Epithelial cell of esophagus (primary cell): ENCODE measurements around the gene LYPD6B.

Experiments
- DNase-seq: peaks from one replicate; pipeline ENCODE4 v3.0.0; 2010; ENCODE audit warnings: low read depth
- H3K4me3 ChIP-seq: 2 replicates; pipeline ENCODE4 v1.5.1; 2011; ENCODE audit warnings: mild to moderate bottlenecking, low read length, control low read depth
- TF ChIP-seq, protein P1 (sequence below): IDR thresholded peaks from 2 replicates; pipeline ENCODE4 v1.5.1; 2011; ENCODE audit warnings: low read depth, mild to moderate bottlenecking, low read length, control low read depth, inconsistent platforms; ENCODE audit not compliant: insufficient read depth; ENCODE audit errors: missing control alignments

Gene LYPD6B

DNA sequence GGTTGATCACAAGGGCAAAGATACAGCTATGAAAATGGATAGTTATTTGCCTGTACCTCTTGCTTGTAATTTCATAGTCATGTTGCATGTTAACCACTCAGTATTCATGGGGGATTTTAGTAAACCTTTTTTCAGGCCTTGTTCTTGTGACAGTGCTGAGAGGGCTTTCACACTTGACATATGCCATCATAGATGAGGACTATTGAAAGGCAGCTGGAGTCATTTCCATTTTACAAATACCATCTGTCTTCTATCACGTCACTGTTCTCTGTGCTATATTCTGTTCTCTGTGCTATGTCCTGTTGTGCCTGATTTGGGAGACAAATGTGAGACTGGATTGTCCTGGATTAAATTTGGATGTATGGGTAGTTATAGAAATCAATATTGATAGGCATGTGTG lies 131.7 kb downstream of the LYPD6B start:
- TF ChIP-seq, protein P1, sequence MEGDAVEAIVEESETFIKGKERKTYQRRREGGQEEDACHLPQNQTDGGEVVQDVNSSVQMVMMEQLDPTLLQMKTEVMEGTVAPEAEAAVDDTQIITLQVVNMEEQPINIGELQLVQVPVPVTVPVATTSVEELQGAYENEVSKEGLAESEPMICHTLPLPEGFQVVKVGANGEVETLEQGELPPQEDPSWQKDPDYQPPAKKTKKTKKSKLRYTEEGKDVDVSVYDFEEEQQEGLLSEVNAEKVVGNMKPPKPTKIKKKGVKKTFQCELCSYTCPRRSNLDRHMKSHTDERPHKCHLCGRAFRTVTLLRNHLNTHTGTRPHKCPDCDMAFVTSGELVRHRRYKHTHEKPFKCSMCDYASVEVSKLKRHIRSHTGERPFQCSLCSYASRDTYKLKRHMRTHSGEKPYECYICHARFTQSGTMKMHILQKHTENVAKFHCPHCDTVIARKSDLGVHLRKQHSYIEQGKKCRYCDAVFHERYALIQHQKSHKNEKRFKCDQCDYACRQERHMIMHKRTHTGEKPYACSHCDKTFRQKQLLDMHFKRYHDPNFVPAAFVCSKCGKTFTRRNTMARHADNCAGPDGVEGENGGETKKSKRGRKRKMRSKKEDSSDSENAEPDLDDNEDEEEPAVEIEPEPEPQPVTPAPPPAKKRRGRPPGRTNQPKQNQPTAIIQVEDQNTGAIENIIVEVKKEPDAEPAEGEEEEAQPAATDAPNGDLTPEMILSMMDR = no peak
- H3K4me3 ChIP-seq = no peak overlapping the region

DNA sequence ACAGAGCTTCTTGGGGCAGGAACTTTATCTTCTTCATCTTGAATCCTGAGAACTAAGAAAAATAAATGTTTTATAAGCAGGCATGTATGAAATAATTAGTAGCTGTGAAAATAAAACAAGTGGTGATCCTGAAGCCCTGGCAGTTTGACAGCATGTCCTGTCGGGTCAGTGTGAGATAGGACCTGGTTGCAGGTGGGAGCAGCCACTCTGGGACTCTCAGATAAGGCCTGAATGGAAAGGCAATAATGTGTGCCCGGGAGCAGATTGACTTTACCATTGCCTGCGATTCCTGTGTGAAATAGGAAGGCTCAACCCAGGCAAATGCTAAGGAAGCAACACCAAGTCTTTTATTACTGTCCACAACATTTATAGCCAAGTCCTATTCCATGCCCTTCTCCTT lies 132.4 kb downstream of the LYPD6B start:
- DNase-seq = no peak
- no peak overlapping the region for H3K4me3 ChIP-seq
- TF ChIP-seq, protein P1 = no peak

More for the DNA sequence above, 131.7 kb downstream of the LYPD6B start:
- DNase-seq = no peak

DNA sequence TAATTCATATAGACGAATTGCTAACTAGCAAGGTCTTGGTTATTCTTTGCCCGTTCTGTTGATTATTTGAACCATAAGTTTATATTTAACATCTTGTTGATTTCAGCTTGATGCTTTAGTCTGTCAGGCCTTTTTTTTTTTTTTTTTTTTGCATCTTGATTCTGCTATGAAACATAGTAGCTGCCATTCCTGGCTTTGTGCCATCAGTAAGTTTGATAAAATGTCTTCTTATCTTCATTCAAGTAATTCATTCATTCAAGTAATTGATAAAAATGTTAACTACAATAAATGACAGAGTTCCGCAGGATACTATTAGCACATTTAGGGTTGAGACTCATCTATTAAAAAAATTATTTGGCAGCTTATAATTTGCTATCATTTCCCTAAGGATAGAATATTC lies 134.7 kb downstream of the LYPD6B start:
- no peak for DNase-seq
- no peak overlapping the region for H3K4me3 ChIP-seq
- TF ChIP-seq, protein P1 = no peak

DNA sequence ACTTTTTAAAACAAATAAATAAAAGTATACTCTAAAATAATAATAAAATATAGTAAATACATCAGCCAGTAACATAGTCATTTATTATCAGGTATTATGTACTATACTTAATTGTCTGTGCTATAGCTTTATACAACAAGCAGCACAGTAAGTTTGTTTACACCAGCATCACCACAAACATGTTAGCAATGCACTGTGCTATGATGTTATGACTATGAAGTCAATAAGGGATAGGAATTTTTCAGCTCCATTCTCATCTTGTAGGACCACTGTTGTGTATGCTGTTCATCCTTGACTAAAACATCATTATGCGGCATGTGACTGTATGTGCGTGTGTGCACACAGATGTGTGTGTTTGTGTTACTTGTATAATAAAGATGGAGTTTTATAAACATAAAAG lies 137.5 kb downstream of the LYPD6B start:
- H3K4me3 ChIP-seq = no peak overlapping the region
- TF ChIP-seq, protein P1 = no peak
- no peak for DNase-seq

DNA sequence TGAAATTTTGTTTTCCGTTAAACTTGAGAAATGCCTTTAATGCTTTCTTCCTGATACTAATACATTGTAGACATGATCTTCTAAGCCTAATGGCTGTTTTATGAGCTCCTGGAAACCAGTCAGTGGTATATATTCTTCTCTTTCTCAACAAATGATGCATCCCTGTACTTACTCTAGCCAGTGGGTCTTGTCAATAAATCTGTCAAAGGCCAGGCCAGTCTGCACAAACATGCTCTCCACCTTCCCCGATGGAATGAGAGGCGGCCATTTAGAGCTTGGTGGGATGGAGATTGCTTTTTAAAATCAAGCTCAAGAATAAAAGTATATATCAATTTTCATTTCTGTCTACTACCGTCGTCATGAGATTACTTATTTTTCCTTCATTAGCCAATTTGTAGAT lies 140.1 kb downstream of the LYPD6B start:
- no peak for DNase-seq
- H3K4me3 ChIP-seq = no peak overlapping the region
- TF ChIP-seq, protein P1 = no peak

DNA sequence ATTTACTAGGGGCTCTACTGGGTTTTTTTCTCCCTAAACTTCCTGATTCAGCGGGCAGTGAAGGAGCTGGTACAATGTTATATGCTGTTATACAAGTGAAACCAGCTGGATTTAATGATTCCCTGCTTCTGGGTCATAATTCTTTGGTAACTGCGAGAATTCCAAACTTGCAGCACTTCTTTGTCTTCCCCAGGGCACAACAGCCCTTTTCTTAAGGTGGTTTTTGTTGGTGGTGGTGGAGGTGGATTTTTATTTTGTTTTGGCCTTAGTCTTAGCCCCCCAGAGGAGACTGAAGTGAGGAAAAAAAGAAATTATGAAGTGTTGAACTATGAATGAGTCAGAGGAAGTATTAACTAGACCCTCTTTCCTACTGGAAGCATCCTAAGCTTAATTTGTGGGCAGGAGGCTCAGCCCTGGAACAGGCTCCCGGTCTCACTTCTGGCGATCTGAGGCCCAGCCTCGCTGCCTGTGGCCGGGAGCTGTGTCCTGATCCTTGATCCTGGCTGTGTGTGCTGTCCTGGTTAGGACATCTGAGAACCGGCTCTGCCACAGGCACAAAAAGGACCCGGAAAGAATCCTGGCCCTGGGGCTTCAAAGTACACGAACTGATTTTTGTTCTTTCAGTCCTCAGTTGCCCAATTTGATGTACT lies 141.9 kb downstream of the LYPD6B start:
- no peak overlapping the region for H3K4me3 ChIP-seq
- TF ChIP-seq, protein P1 = no peak
- no peak for DNase-seq

DNA sequence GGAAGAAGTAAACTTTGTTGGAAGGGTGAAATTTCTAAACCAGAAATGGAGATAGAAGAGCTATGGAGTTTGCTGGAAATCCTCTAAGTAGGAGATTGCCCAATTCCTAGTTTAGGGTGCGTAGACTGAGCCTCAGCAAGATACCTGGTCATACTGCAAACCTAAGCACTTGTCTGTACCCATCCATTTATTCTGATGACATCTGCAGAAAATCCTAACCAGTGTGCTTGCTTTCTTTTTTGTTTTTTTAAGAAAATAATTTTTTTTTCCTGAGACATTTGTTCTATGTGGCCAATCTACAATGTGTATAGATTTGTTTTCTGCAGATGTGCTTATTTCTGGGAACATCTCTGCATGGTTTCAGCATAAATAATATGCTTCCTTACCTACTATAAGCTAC lies 144.7 kb downstream of the LYPD6B start:
- no peak overlapping the region for H3K4me3 ChIP-seq
- TF ChIP-seq, protein P1 = no peak
- no peak for DNase-seq
